Measurements from ENCODE around the gene EHD4. TPM values are rescaled to one million over a fixed set of nuclear protein-coding genes. Genes with fewer than 3 reads are reported as not detected.

The EHD4 gene
- total and polyA plus RNA-seq, 2 donors (not counting 3 experiments of a cell fraction or from before 2014, with no cell fraction given): 96.7 to 128 TPM

GRCh38 chr15:41878355-41878699 lies 94.0 kb downstream of the EHD4 start:
- BruUV-seq (replicated peaks): no TSS peak
- Histone ChIP-seq H3K27ac (ENCODE audit: insufficient read depth, low read depth, low read length) (no peak overlapping the region), H3K9ac (replicated peaks; ENCODE audit: extremely low read depth, insufficient read depth, low read length) (no peak overlapping the region), H3K27me3 (ENCODE audit: control insufficient read depth in 2 of 2, insufficient read depth in 2 of 2, low read length in 2 of 2) (no peaks in the 10 kb centered on the region), H3K4me3 (replicated peaks in 1 of 3; ENCODE audit: insufficient read depth in 1 of 3, low read depth in 1 of 3, low read length in 3 of 3) (no peak overlapping the region), H3K79me2 (ENCODE audit: control insufficient read depth, insufficient read depth, low read length) (no peaks in the 10 kb centered on the region), H3K9me1 (replicated peaks; ENCODE audit: control insufficient read depth, extremely low read depth, insufficient read depth, low read length) (no peaks in the 10 kb centered on the region), H3K36me3 (ENCODE audit: control insufficient read depth in 2 of 2, extremely low read depth in 1 of 2, insufficient read depth in 2 of 2, low read length in 2 of 2) (peaks cover 3 to 43% of the 10 kb centered on the region in 2 experiments), H3K4me2 (ENCODE audit: insufficient read depth, low read length) (no peak overlapping the region), H3K9me3 (replicated peaks; ENCODE audit: control insufficient read depth, insufficient read depth, low read length) (no peaks in the 10 kb centered on the region), H2AFZ (ENCODE audit: low read depth, low read length) (no peak overlapping the region), H3K4me1 (ENCODE audit: control insufficient read depth, extremely low read depth, insufficient read depth, low read length) (no peaks in the 10 kb centered on the region), H4K20me1 (replicated peaks; ENCODE audit: control insufficient read depth, extremely low read depth, insufficient read depth, low read length) (no peaks in the 10 kb centered on the region)
- ChIA-PET CTCF (interaction anchor here (0.8 kb wide), 1 partner anchor 26 kb away, joined by 6 read pairs; no protein-coding TSS in a partner anchor), POLR2A (no interaction called here)
- DNase-seq (ENCODE audit: low read depth, low spot score): no peak
- TF ChIP-seq, protein P1, sequence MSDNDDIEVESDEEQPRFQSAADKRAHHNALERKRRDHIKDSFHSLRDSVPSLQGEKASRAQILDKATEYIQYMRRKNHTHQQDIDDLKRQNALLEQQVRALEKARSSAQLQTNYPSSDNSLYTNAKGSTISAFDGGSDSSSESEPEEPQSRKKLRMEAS (IDR thresholded peaks at IDR 0.05; ENCODE audit: insufficient read depth, insufficient read length): no peak
- TF ChIP-seq POLR2AphosphoS5 (IDR thresholded peaks at IDR 0.05; ENCODE audit: insufficient read depth, low read depth, low read length): no peak
- TF ChIP-seq, protein P2, sequence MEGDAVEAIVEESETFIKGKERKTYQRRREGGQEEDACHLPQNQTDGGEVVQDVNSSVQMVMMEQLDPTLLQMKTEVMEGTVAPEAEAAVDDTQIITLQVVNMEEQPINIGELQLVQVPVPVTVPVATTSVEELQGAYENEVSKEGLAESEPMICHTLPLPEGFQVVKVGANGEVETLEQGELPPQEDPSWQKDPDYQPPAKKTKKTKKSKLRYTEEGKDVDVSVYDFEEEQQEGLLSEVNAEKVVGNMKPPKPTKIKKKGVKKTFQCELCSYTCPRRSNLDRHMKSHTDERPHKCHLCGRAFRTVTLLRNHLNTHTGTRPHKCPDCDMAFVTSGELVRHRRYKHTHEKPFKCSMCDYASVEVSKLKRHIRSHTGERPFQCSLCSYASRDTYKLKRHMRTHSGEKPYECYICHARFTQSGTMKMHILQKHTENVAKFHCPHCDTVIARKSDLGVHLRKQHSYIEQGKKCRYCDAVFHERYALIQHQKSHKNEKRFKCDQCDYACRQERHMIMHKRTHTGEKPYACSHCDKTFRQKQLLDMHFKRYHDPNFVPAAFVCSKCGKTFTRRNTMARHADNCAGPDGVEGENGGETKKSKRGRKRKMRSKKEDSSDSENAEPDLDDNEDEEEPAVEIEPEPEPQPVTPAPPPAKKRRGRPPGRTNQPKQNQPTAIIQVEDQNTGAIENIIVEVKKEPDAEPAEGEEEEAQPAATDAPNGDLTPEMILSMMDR (IDR thresholded peaks at IDR 0.05; ENCODE audit: extremely low read depth in 1 of 2, insufficient read depth in 1 of 2, low read depth in 1 of 2, low read length in 2 of 2): no peak
- no peak for TF ChIP-seq MYC (IDR thresholded peaks at IDR 0.05; ENCODE audit: low read depth, low read length)
- no peak for TF ChIP-seq POLR2A (IDR thresholded peaks at IDR 0.05; ENCODE audit: low read depth, low read length)
- TF ChIP-seq GATA2 (IDR thresholded peaks at IDR 0.05; ENCODE audit: insufficient read depth, insufficient read length, low read depth, low read length): no peak
- no peak for TF ChIP-seq EZH2 (IDR thresholded peaks at IDR 0.05; ENCODE audit: borderline replicate concordance, low read depth, low read length, severe bottlenecking)
- no peak for TF ChIP-seq FOS (IDR thresholded peaks at IDR 0.05; ENCODE audit: borderline replicate concordance, insufficient read depth, low read length)
- TF ChIP-seq JUN (IDR thresholded peaks at IDR 0.05; ENCODE audit: borderline replicate concordance, insufficient read depth, insufficient read length, low read depth): no peak
- intact Hi-C loops (cut with micrococcal nuclease) (no loop called here), dilution Hi-C loops (cut with MboI; ENCODE audit: extremely low pct_ligation_motif_present, low sequenced_read_pairs) (no loop called here)
- no peak for FAIRE-seq
